Liver (tissue), 3 donors: ENCODE results near the gene SLC26A9.
"Not testable (repeated sequence)": the region's sequence is repeated elsewhere in the genome, so short reads cannot be mapped to it uniquely, and the experiment has no call there.

ENCODE experiments used
- CTCF ChIP-seq: fragments of 150-350 bp; IDR thresholded peaks from 2 replicates; pipeline ENCODE4 v1.5.1; 2017; ENCODE audit warnings: improper control_type of control experiment, low read depth, low read length; ENCODE audit not compliant: missing input control
- GABPA ChIP-seq, 2 donors: IDR thresholded peaks in 1 of 2; conservative IDR thresholded peaks in 1 of 2; 2 replicates each; pipeline ENCODE4 v1.6.1; 2016; ENCODE audit warnings: antibody characterized with exemption in 2 of 2, mild to moderate bottlenecking in 1 of 2, moderate library complexity in 1 of 2
- JUND ChIP-seq, 2 donors: IDR thresholded peaks; 2 replicates each; pipeline ENCODE4 v1.6.1; 2016; ENCODE audit warnings: antibody characterized with exemption in 2 of 2
- MAX ChIP-seq: IDR thresholded peaks from 2 replicates; pipeline ENCODE4 v1.6.1; 2016; ENCODE audit warnings: antibody characterized with exemption
- SP1 ChIP-seq: IDR thresholded peaks from 2 replicates; pipeline ENCODE4 v1.6.1; 2018; ENCODE audit warnings: antibody characterized with exemption, mild to moderate bottlenecking
- TAF1 ChIP-seq: conservative IDR thresholded peaks from 2 replicates; pipeline ENCODE4 v1.6.1; 2016; ENCODE audit warnings: antibody characterized with exemption, mild to moderate bottlenecking
- YY1 ChIP-seq: IDR thresholded peaks from 2 replicates; pipeline ENCODE4 v1.6.1; 2016; ENCODE audit warnings: antibody characterized with exemption, mild to moderate bottlenecking
- donor health status: healthy.
- donor health status: healthy.

- not testable (repeated sequence) for TF ChIP-seq YY1; CTCF; JUND (IDR thresholded peaks at IDR 0.05); SP1; GABPA (IDR thresholded peaks at IDR 0.05 in 1 of 2, conservative IDR thresholded peaks at IDR 0.05 in 1 of 2); MAX; TAF1
Measured at GRCh38 chr1:205890631-205891030, 52.6 kb downstream of the SLC26A9 start.
